GM23338 (cell line): ENCODE data around the gene IGLL5. TPM values are rescaled to one million over a fixed set of nuclear protein-coding genes. Genes with fewer than 3 reads are reported as not detected.

Experiments
- ATAC-seq: fragments of 200-7000 bp; cut with Tn5 transposase; 3 replicates; pipeline ENCODE4 v1.9.1; 2020
- DNase-seq: peaks from one replicate; pipeline ENCODE4 v3.0.0-alpha.2; 2015; ENCODE audit warnings: low spot score
- H2AFZ ChIP-seq: fragments of 200-600 bp; sonication (generic); 2 replicates; pipeline ENCODE4 v1.8.0; 2016; ENCODE audit warnings: antibody characterized with exemption, mild to moderate bottlenecking, moderate library complexity
- H3F3A ChIP-seq: fragments of 200-600 bp; sonication (generic); replicated peaks from 2 replicates; pipeline ENCODE4 v1.8.0; 2017; ENCODE audit warnings: antibody characterized with exemption, mixed run types, low read depth
- H3K27ac ChIP-seq: fragments of 200-600 bp; sonication (generic); 2 replicates; pipeline ENCODE4 v1.6.1; 2016; ENCODE audit warnings: low read depth
- H3K27me3 ChIP-seq: fragments of 200-600 bp; sonication (generic); 2 replicates; pipeline ENCODE4 v1.8.0; 2016; ENCODE audit warnings: mild to moderate bottlenecking, mixed run types, moderate library complexity; ENCODE audit not compliant: insufficient read depth
- H3K36me3 ChIP-seq: fragments of 200-600 bp; sonication (generic); 2 replicates; pipeline ENCODE4 v1.8.0; 2016; ENCODE audit warnings: mild to moderate bottlenecking; ENCODE audit not compliant: insufficient read depth
- H3K4me1 ChIP-seq: fragments of 200-600 bp; sonication (generic); 2 replicates; pipeline ENCODE4 v1.8.0; 2016; ENCODE audit warnings: mild to moderate bottlenecking, moderate library complexity; ENCODE audit not compliant: insufficient read depth
- H3K4me2 ChIP-seq: fragments of 200-600 bp; sonication (generic); 2 replicates; pipeline ENCODE4 v1.7.1; 2017; ENCODE audit warnings: mixed run types
- H3K4me3 ChIP-seq: fragments of 200-600 bp; sonication (generic); 2 replicates; pipeline ENCODE4 v1.6.1; 2016; ENCODE audit warnings: mixed run types
- H3K79me2 ChIP-seq: fragments of 200-600 bp; sonication (generic); replicated peaks from 2 replicates; pipeline ENCODE4 v1.8.0; 2017; ENCODE audit warnings: mild to moderate bottlenecking; ENCODE audit not compliant: insufficient read depth
- H3K9me2 ChIP-seq: fragments of 200-600 bp; sonication (generic); 2 replicates; pipeline ENCODE4 v1.8.0; 2017; ENCODE audit not compliant: insufficient read depth
- H4K20me1 ChIP-seq: fragments of 200-600 bp; sonication (generic); replicated peaks from 2 replicates; pipeline ENCODE4 v1.8.0; 2017; ENCODE audit warnings: mild to moderate bottlenecking; ENCODE audit not compliant: insufficient read depth
- H3K27ac Mint-ChIP-seq: 2 replicates; pipeline ENCODE4 v1.8.0; 2020; ENCODE audit warnings: inconsistent platforms, mild to moderate bottlenecking, moderate library complexity, mixed read lengths
- H3K27me3 Mint-ChIP-seq: 3 replicates; pipeline ENCODE4 v1.8.0; 2022; ENCODE audit warnings: low read depth, mild to moderate bottlenecking, moderate library complexity, mixed read lengths, inconsistent platforms; ENCODE audit not compliant: insufficient read depth, poor library complexity
- H3K36me3 Mint-ChIP-seq: 3 replicates; pipeline ENCODE4 v1.8.0; 2021; ENCODE audit warnings: low read depth, mild to moderate bottlenecking, inconsistent platforms, moderate library complexity, mixed read lengths
- H3K4me1 Mint-ChIP-seq: 3 replicates; pipeline ENCODE4 v1.8.0; 2020; ENCODE audit warnings: mild to moderate bottlenecking, inconsistent platforms, mixed read lengths
- H3K4me3 Mint-ChIP-seq: 3 replicates; pipeline ENCODE4 v1.8.0; 2021; ENCODE audit warnings: moderate library complexity, mild to moderate bottlenecking, inconsistent platforms, mixed read lengths
- H3K9me3 Mint-ChIP-seq: 3 replicates; pipeline ENCODE4 v1.8.0; 2020; ENCODE audit warnings: moderate library complexity, mild to moderate bottlenecking, inconsistent platforms, mixed read lengths
- CREB1 ChIP-seq: fragments of 250-450 bp; sonication (Bioruptor Pico); IDR thresholded peaks from 2 replicates; pipeline ENCODE4 v1.5.0; 2020; ENCODE audit warnings: low read depth, mild to moderate bottlenecking, moderate library complexity
- CTCF ChIP-seq, 2 experiments: fragments of 200-600 bp in 1 of 2; sonication (generic) in 1 of 2; conservative IDR thresholded peaks; 2 replicates each; pipeline versions ENCODE4 v1.5.1 to v1.6.1; 2016 to 2017; ENCODE audit warnings: antibody characterized with exemption in 2 of 2, low read depth in 2 of 2, mild to moderate bottlenecking in 2 of 2, moderate library complexity in 1 of 2
- ETS1 ChIP-seq: IDR thresholded peaks from 2 replicates; pipeline ENCODE4 v1.6.1; 2016; ENCODE audit warnings: antibody characterized with exemption
- EZH2 ChIP-seq: fragments of 200-600 bp; sonication (generic); IDR thresholded peaks from one replicate; pipeline ENCODE4 v1.8.0; 2017; ENCODE audit warnings: antibody characterized with exemption, mild to moderate bottlenecking, low read depth; ENCODE audit not compliant: unreplicated experiment
- EZH2phosphoT487 ChIP-seq: fragments of 200-600 bp; sonication (generic); IDR thresholded peaks from one replicate; pipeline ENCODE4 v1.8.1; 2018; ENCODE audit warnings: antibody characterized with exemption; ENCODE audit not compliant: unreplicated experiment
- JUNB ChIP-seq: IDR thresholded peaks from one replicate; pipeline ENCODE4 v1.6.1; 2016; ENCODE audit warnings: antibody characterized with exemption; ENCODE audit not compliant: unreplicated experiment
- NANOG ChIP-seq: IDR thresholded peaks from 2 replicates; pipeline ENCODE4 v1.6.1; 2016; ENCODE audit warnings: antibody characterized with exemption, borderline replicate concordance
- POLR2AphosphoS5 ChIP-seq: IDR thresholded peaks from 2 replicates; pipeline ENCODE4 v1.6.1; 2016; ENCODE audit warnings: antibody characterized with exemption, low read depth
- STAT1 ChIP-seq: IDR thresholded peaks from one replicate; pipeline ENCODE4 v1.6.1; 2016; ENCODE audit warnings: antibody characterized with exemption; ENCODE audit not compliant: unreplicated experiment
- ZNF114 ChIP-seq: fragments of 250-450 bp; sonication (Bioruptor Pico); IDR thresholded peaks from 2 replicates; pipeline ENCODE4 v1.5.0; 2020; ENCODE audit warnings: mild to moderate bottlenecking, moderate library complexity
- ZNF331 ChIP-seq: fragments of 250-450 bp; sonication (Bioruptor Pico); IDR thresholded peaks from 2 replicates; pipeline ENCODE4 v1.5.0; 2020; ENCODE audit warnings: low read depth, mild to moderate bottlenecking, moderate library complexity
- ZNF462 ChIP-seq: fragments of 250-450 bp; sonication (Bioruptor Pico); IDR thresholded peaks from 2 replicates; pipeline ENCODE4 v1.5.0; 2020; ENCODE audit warnings: mild to moderate bottlenecking, moderate library complexity
- polyA plus RNA-seq: library from polyadenylated mRNA; unstranded; fragments of >200 nt; fragmentation: Nextera tagmentation; extraction: Ambion mirVana; gene quantifications from 2 replicates; pipeline ENCODE4 v1.2.1, GENCODE V29; 2016
- total RNA-seq: library from RNA; depleted of rRNA; stranded (reverse); fragments of >200 nt; shearing (Covaris generic); gene quantifications from 2 replicates; pipeline ENCODE4 v1.2.3, GENCODE V29; 2014
- TF ChIP-seq, protein P1 (sequence below): IDR thresholded peaks from one replicate; pipeline ENCODE4 v1.6.1; 2018; ENCODE audit warnings: antibody characterized with exemption; ENCODE audit not compliant: unreplicated experiment

IGLL5 gene
- total and polyA plus RNA-seq, 2 experiments from 2014 or later: not detected

- Histone ChIP-seq H3K79me2 (no peaks in the 10 kb centered on the region), H3K4me3 (no peak overlapping the region), H3K36me3 (no peaks in the 10 kb centered on the region), H4K20me1 (no peaks in the 10 kb centered on the region), H3K27me3 (peaks cover 96% of the 10 kb centered on the region), H3K4me2 (no peak overlapping the region), H3K27ac (no peak overlapping the region), H2AFZ (no peak overlapping the region), H3F3A (no peaks in the 10 kb centered on the region), H3K4me1 (no peaks in the 10 kb centered on the region), H3K9me2 (no peaks in the 10 kb centered on the region)
- DNase-seq: peak; percentile 8
- no peaks in the 10 kb centered on the region; the same call in 2 of the 3 replicates for H3K9me3 Mint-ChIP-seq
- H3K4me1 Mint-ChIP-seq: no peaks in the 10 kb centered on the region
- H3K27me3 Mint-ChIP-seq: peaks cover 37% of the 10 kb centered on the region
- peak; percentile 52 for ATAC-seq
- no peak overlapping the region for H3K4me3 Mint-ChIP-seq
- H3K36me3 Mint-ChIP-seq: no peaks in the 10 kb centered on the region
- H3K27ac Mint-ChIP-seq: no peak overlapping the region
- TF ChIP-seq EZH2phosphoT487 (no peak), STAT1 (no peak), JUNB (no peak), NANOG (no peak), CTCF (conservative IDR thresholded peaks at IDR 0.05; ENCODE audit: low read depth in 2 of 2) (no peak), EZH2 (no peak), ETS1 (no peak), ZNF114 (no peak), CREB1 (no peak), POLR2AphosphoS5 (no peak), ZNF331 (CRISPR knock-in tag) (no peak), ZNF462 (CRISPR knock-in tag) (no peak)
- TF ChIP-seq, protein P1, sequence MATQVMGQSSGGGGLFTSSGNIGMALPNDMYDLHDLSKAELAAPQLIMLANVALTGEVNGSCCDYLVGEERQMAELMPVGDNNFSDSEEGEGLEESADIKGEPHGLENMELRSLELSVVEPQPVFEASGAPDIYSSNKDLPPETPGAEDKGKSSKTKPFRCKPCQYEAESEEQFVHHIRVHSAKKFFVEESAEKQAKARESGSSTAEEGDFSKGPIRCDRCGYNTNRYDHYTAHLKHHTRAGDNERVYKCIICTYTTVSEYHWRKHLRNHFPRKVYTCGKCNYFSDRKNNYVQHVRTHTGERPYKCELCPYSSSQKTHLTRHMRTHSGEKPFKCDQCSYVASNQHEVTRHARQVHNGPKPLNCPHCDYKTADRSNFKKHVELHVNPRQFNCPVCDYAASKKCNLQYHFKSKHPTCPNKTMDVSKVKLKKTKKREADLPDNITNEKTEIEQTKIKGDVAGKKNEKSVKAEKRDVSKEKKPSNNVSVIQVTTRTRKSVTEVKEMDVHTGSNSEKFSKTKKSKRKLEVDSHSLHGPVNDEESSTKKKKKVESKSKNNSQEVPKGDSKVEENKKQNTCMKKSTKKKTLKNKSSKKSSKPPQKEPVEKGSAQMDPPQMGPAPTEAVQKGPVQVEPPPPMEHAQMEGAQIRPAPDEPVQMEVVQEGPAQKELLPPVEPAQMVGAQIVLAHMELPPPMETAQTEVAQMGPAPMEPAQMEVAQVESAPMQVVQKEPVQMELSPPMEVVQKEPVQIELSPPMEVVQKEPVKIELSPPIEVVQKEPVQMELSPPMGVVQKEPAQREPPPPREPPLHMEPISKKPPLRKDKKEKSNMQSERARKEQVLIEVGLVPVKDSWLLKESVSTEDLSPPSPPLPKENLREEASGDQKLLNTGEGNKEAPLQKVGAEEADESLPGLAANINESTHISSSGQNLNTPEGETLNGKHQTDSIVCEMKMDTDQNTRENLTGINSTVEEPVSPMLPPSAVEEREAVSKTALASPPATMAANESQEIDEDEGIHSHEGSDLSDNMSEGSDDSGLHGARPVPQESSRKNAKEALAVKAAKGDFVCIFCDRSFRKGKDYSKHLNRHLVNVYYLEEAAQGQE: no peak
Measured at GRCh38 chr22:22893077-22893805, 5.6 kb downstream of the IGLL5 start.
